Kidney (tissue), 14 donors: Measurements from ENCODE around the gene PRR19. TPM values are rescaled to one million over a fixed set of nuclear protein-coding genes. Genes with fewer than 3 reads are reported as not detected.

Experiments
- DNase-seq, 5 donors: peaks; one replicate each; pipeline ENCODE4 v3.0.0-alpha.2; 2013 to 2020
- FAIRE-seq: peaks from 2 replicates; lab custom pipeline; 2012; peaks lifted over from hg19 to GRCh38; lab: Jason Lieb, UNC
- H3K27ac ChIP-seq, 2 donors: one replicate each; pipeline ENCODE4 v1.7.0; 2013; ENCODE audit warnings: low read depth in 2 of 2, low read length in 2 of 2, inconsistent platforms in 1 of 2
- H3K27me3 ChIP-seq: one replicate; pipeline ENCODE4 v1.7.1; 2013; ENCODE audit warnings: low read length, inconsistent platforms; ENCODE audit not compliant: control insufficient read depth, insufficient read depth
- H3K36me3 ChIP-seq, 3 donors: one replicate each; pipeline versions ENCODE4 v1.7.0 to v1.7.1; 2013; ENCODE audit warnings: low read length in 3 of 3, control low read depth in 1 of 3, inconsistent platforms in 1 of 3; ENCODE audit not compliant: insufficient read depth in 3 of 3, control insufficient read depth in 2 of 3
- H3K4me1 ChIP-seq, 3 donors: one replicate each; pipeline versions ENCODE4 v1.7.0 to v1.7.1; 2013; ENCODE audit warnings: low read length in 3 of 3, inconsistent platforms in 1 of 3, low read depth in 1 of 3; ENCODE audit not compliant: control insufficient read depth in 2 of 3, insufficient read depth in 2 of 3
- H3K4me3 ChIP-seq, 3 donors: one replicate each; pipeline versions ENCODE4 v1.7.0 to v1.8.1; 2013; ENCODE audit warnings: low read length in 3 of 3, control low read depth in 1 of 3, inconsistent platforms in 1 of 3
- H3K9ac ChIP-seq, 3 donors: one replicate each; pipeline versions ENCODE4 v1.7.0 to v1.7.1; 2013; ENCODE audit warnings: low read length in 3 of 3, control low read depth in 1 of 3, inconsistent platforms in 1 of 3
- H3K9me3 ChIP-seq, 3 donors: one replicate each; pipeline versions ENCODE4 v1.7.0 to v1.7.1; 2013; ENCODE audit warnings: low read length in 3 of 3, control low read depth in 1 of 3, inconsistent platforms in 1 of 3; ENCODE audit not compliant: control insufficient read depth in 2 of 3, insufficient read depth in 1 of 3
- CTCF ChIP-seq: IDR thresholded peaks from 3 replicates; pipeline ENCODE4 v1.5.1; 2012; ENCODE audit warnings: mild to moderate bottlenecking, moderate library complexity, borderline replicate concordance; ENCODE audit not compliant: insufficient read depth; ENCODE audit errors: extremely low read depth
- intact Hi-C: fragments of 100-400 bp; cut with DNase I; formaldehyde crosslinking; loops from one replicate; pipeline ENCODE4 v1.11.1; 2022
- polyA plus RNA-seq: library from polyadenylated mRNA; stranded (reverse); fragments of 350-450 nt; fragmentation: Illumina TruSeq; extraction: RNeasy Lipid Tissue Mini Kit (QIAGEN cat#74804); gene quantifications from one replicate; pipeline ENCODE4 v1.2.3, GENCODE V29; 2014; ENCODE audit warnings: low read depth, low replicate concordance; ENCODE audit not compliant: insufficient read depth
- total RNA-seq: library from RNA; stranded (reverse); fragmentation: NEBNext Ultra II Directional; extraction: Animal tissue kit (Norgen Biotek cat#: 25700); gene quantifications from one replicate; pipeline ENCODE4 v1.2.1, GENCODE V29; 2021
- donor health status: control.
- donor health status: control.
- donor health status: control.
- donor health status: control.
- donor health status: control.
- donor health status: DM: yes; HTN: yes; CAD: no.
- donor health status: Normal renal cell carcinoma (clear cell type).

PRR19 gene
- total and polyA plus RNA-seq, 2 donors from 2014 or later, result 0.47 to 0.71 TPM

GRCh38 chr19:42279902-42280814 lies 21.8 kb upstream of the PRR19 start:
- TF ChIP-seq CTCF, result peak; percentile 92
- no peak for FAIRE-seq
- Histone ChIP-seq H3K4me3 (peak overlapping the region; percentile 38 to 80 (median 60)), H3K4me1 (peaks cover 6 to 46% (median 40%) of the 10 kb centered on the region in 3 donors), H3K9me3 (no peaks in the 10 kb centered on the region), H3K27ac (peak overlapping the region; percentile 83 to 95), H3K36me3 (peaks cover 0 to 1% (median 0%) of the 10 kb centered on the region in 3 donors), H3K27me3 (no peaks in the 10 kb centered on the region), H3K9ac (peak overlapping the region in 2 of 3 donors; percentile 34 to 67)
- DNase-seq, result peak; percentile 86 to 98 (median 93)
- intact Hi-C loops, result no loop called here

- no peak for FAIRE-seq
- peaks cover 7 to 50% (median 45%) of the 10 kb centered on the region in 3 donors for H3K4me1 ChIP-seq
- no peaks in the 10 kb centered on the region for H3K27me3 ChIP-seq
- peak in 1 of 5 donors; percentile 90 for DNase-seq
- H3K9ac ChIP-seq, result peak overlapping the region in 1 of 3 donors; percentile 67
- H3K4me3 ChIP-seq, result peak overlapping the region in 2 of 3 donors; percentile 60 to 80
- TF ChIP-seq CTCF, result no peak
- H3K9me3 ChIP-seq, result no peaks in the 10 kb centered on the region
- peak overlapping the region; percentile 83 to 95 for H3K27ac ChIP-seq
- H3K36me3 ChIP-seq, result no peaks in the 10 kb centered on the region
- intact Hi-C loops, result no loop called here
Measured at GRCh38 chr19:42280815-42281145, 21.2 kb upstream of the PRR19 start.

DNA sequence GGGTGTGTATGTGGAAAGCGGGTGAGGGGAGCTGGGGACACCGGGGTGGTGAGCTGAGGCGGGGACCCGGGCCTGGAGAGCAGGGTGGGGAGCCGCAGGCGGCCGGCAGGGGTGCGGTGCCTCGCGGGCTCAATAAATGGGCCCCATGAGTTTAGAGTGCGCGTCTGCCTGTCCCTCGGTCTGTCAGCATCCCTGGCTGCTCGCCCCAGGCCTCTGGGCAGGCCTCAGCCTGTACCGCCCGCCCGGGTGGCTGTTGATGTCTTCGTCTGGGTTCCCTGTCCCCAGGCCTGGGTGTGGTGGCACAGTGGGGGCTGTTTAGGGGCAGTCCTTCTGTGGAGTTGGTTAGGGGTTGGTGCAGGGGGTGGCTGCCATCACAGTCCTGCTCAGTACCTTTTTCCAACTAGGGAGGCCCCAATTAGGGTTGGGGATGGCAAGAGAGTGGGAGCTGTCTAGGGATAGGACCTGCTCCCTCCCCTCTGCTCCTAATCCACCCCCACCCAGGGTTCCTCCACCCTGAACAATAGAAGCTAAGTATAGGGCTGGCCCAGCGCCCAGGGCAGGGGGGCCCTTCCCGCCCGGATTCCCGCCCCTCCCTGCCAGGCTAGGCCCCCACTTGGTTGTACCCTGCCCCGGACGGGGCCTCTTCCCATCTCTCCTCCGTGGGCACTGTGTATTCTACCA lies 20.6 kb upstream of the PRR19 start:
- H3K27me3 ChIP-seq, result no peaks in the 10 kb centered on the region
- no peak for TF ChIP-seq CTCF
- peak overlapping the region in 1 of 3 donors; percentile 44 for H3K4me3 ChIP-seq
- peak overlapping the region; percentile 89 to 95 for H3K27ac ChIP-seq
- peak overlapping the region in 1 of 3 donors; percentile 61 for H3K9ac ChIP-seq
- DNase-seq (peak in 3 of 5 donors; percentile 52 to 89 (median 76)), FAIRE-seq (no peak)
- no peaks in the 10 kb centered on the region for H3K9me3 ChIP-seq
- intact Hi-C loops, result no loop called here
- peaks cover 10 to 55% (median 50%) of the 10 kb centered on the region in 3 donors for H3K4me1 ChIP-seq
- H3K36me3 ChIP-seq, result no peaks in the 10 kb centered on the region
